HL-60 (cell line): Measurements from ENCODE around the gene ZSCAN2.

Experiments
- DNase-seq, 2 experiments: peaks; one replicate each; pipeline ENCODE4 v3.0.0-alpha.2; 2010 to 2020; ENCODE audit warnings: low read depth in 1 of 2, low spot score in 1 of 2
- H3K27ac ChIP-seq: fragments of 250-450 bp; sonication (Bioruptor Pico); replicated peaks from 2 replicates; pipeline ENCODE4 v1.5.1; 2020; ENCODE audit warnings: mild to moderate bottlenecking, moderate library complexity
- H3K27me3 ChIP-seq: fragments of 250-450 bp; sonication (Bioruptor Pico); 2 replicates; pipeline ENCODE4 v1.5.1; 2021; ENCODE audit warnings: mild to moderate bottlenecking, moderate library complexity; ENCODE audit not compliant: insufficient read depth, poor library complexity, severe bottlenecking
- H3K4me3 ChIP-seq: replicated peaks from 2 replicates; pipeline ENCODE4 v1.5.1; 2011; ENCODE audit warnings: mild to moderate bottlenecking, control low read depth, low read length; ENCODE audit not compliant: insufficient read depth
- CTCF ChIP-seq: IDR thresholded peaks from one replicate; pipeline ENCODE4 v1.5.1; 2011; ENCODE audit warnings: low read length, control low read depth, inconsistent platforms; ENCODE audit not compliant: insufficient read depth
- GABPA ChIP-seq: IDR thresholded peaks from 2 replicates; pipeline ENCODE4 v1.6.1; 2012; ENCODE audit warnings: low read depth
- POLR2AphosphoS5 ChIP-seq: IDR thresholded peaks from 2 replicates; pipeline ENCODE4 v1.6.1; 2012; ENCODE audit warnings: low read depth
- REST ChIP-seq: IDR thresholded peaks from 2 replicates; pipeline ENCODE4 v1.6.1; 2012; ENCODE audit warnings: low read depth; ENCODE audit not compliant: insufficient replicate concordance
- SPI1 ChIP-seq: IDR thresholded peaks from 2 replicates; pipeline ENCODE4 v1.6.1; 2012; ENCODE audit warnings: low read depth, mild to moderate bottlenecking, borderline replicate concordance

ZSCAN2 gene

GRCh38 chr15:84659904-84660781 lies 59.3 kb downstream of the ZSCAN2 start:
- no peak for TF ChIP-seq REST
- no peak for TF ChIP-seq SPI1
- no peak for TF ChIP-seq CTCF
- no peak for TF ChIP-seq POLR2AphosphoS5
- TF ChIP-seq GABPA: no peak
- DNase-seq: no peak

DNA sequence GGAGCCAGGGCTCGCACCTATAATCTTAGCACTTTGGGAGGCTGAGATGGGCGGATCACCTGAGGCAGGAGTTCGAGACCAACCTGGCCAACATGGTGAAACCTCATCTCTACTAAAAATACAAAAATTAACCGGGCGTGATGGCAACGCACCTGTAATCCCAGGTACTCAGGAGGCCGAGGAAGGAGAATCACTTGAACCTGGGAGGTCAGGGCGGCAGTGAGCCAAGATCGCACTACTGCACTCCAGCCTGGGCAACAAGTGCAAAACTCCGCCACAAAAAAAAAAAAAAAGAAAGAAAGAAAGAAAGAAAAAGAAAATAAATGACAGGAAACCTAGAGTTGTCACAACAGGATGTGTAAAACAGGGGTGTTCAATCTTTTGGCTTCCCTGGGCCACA lies 60.2 kb downstream of the ZSCAN2 start:
- DNase-seq: no peak
- TF ChIP-seq SPI1: no peak
- H3K27ac ChIP-seq: no peak overlapping the region
- H3K27me3 ChIP-seq: no peaks in the 10 kb centered on the region
- H3K4me3 ChIP-seq: no peak overlapping the region

More at GRCh38 chr15:84659904-84660781, 59.3 kb downstream of the ZSCAN2 start:
- no peak overlapping the region for H3K27ac ChIP-seq
- H3K4me3 ChIP-seq: no peak overlapping the region
- no peaks in the 10 kb centered on the region for H3K27me3 ChIP-seq

DNA sequence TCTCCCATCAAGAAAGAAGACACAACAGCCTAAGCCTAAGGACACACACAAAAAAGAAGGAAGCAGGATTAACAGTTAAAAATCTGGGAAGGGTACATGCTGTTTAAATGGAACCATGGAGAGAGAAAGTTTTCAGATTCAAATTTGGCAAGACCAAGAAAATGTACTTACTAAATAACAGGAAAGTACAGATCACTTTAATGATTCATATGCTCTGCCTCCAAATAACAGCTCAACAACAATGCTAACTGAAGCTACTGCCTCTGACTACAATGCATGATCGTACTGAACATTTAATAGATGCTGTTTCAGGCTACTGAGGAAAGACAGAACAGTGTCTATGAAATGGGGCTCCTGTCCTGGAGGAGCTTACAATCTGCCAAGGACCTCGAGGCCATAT lies 65.6 kb downstream of the ZSCAN2 start:
- no peak overlapping the region for H3K4me3 ChIP-seq
- DNase-seq: no peak
- no peak overlapping the region for H3K27ac ChIP-seq
- no peaks in the 10 kb centered on the region for H3K27me3 ChIP-seq
- TF ChIP-seq GABPA: no peak
- TF ChIP-seq SPI1: no peak
- no peak for TF ChIP-seq CTCF
- no peak for TF ChIP-seq REST
- no peak for TF ChIP-seq POLR2AphosphoS5

DNA sequence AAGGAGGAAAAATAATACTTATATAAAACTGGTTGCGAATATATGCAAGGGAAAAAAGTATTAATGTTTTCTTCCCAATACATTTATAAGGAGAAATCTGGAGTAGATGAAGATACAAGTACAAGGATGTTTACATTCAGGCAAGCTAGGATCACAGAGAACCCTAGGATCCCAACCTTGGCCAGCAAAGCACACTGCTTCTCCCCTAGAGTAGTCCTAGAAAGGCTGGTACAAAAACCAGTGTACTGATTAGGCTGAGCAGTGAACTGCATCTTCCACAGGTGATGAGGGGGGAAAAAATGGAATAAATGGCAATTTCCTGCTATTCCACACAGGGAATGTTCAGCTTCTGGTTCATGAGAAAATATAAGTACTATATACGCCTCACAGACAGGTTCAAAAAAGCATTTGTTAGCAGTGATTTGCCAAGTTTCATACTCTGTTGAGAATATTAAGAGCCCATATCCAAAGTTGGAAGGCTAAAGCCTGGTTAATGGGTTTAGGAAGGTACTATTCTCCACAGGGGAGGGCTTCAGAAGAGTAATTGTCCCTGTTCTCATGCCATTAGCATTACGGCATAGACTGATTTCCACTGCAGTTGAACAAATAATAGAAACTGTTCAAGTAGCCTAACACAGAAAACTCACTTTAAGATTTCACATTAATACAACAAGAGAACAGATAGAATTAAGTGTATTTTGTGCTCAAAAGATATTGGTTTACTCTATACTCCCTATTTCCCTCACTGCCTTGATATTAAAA lies 67.6 kb downstream of the ZSCAN2 start:
- no peak overlapping the region for H3K27ac ChIP-seq
- no peak for TF ChIP-seq SPI1
- TF ChIP-seq CTCF: no peak
- no peak for TF ChIP-seq GABPA
- TF ChIP-seq POLR2AphosphoS5: no peak
- TF ChIP-seq REST: no peak
- no peak for DNase-seq
- no peak overlapping the region for H3K4me3 ChIP-seq
- H3K27me3 ChIP-seq: no peaks in the 10 kb centered on the region
